K562 (cell line): ENCODE results near the gene DST.

Source experiments
- ATF3 ChIP-seq, 2 experiments: fragments of 450-650 bp in 1 of 2; sonication (generic) in 1 of 2; formaldehyde crosslinking in 1 of 2; IDR thresholded peaks in 1 of 2; conservative IDR thresholded peaks in 1 of 2; 2 replicates each; pipeline versions ENCODE4 v1.6.1 to v1.8.1; 2016 to 2023; ENCODE audit warnings: mild to moderate bottlenecking in 2 of 2, moderate library complexity in 2 of 2, inconsistent platforms in 1 of 2, missing genetic modification reagents in 1 of 2
- BRCA1 ChIP-seq, 2 experiments: fragments of 450-650 bp in 1 of 2; sonication (generic) in 1 of 2; formaldehyde crosslinking in 1 of 2; IDR thresholded peaks; 2 replicates each; pipeline versions ENCODE4 v1.5.0 to v1.6.1; 2017 to 2020; ENCODE audit warnings: mild to moderate bottlenecking in 1 of 2, missing genetic modification reagents in 1 of 2
- CTCF ChIP-seq, 3 experiments: IDR thresholded peaks in 2 of 3; conservative IDR thresholded peaks in 1 of 3; 2 replicates each; pipeline ENCODE4 v1.5.1; 2011 to 2012; ENCODE audit warnings: low read length in 3 of 3, mild to moderate bottlenecking in 3 of 3, control low read depth in 2 of 3, improper control_type of control experiment in 1 of 3, inconsistent platforms in 1 of 3, low read depth in 1 of 3, mixed read lengths in 1 of 3, moderate library complexity in 1 of 3; ENCODE audit not compliant: insufficient read depth in 2 of 3
- ILF3 ChIP-seq: fragments of 450-650 bp; IDR thresholded peaks from 2 replicates; pipeline ENCODE4 v1.6.1; 2018; ENCODE audit warnings: antibody characterized with exemption, mild to moderate bottlenecking, moderate library complexity, borderline replicate concordance
- NFYB ChIP-seq: IDR thresholded peaks from 2 replicates; pipeline ENCODE4 v1.6.1; 2011; ENCODE audit warnings: mild to moderate bottlenecking, moderate library complexity; ENCODE audit not compliant: insufficient read length; ENCODE audit errors: extremely low read depth
- SAFB2 ChIP-seq: fragments of 200-400 bp; formaldehyde crosslinking; IDR thresholded peaks from 2 replicates; pipeline ENCODE4 v1.6.1; 2018; ENCODE audit warnings: borderline replicate concordance, low read length, low read depth, moderate library complexity; ENCODE audit not compliant: severe bottlenecking
- TAF1 ChIP-seq: IDR thresholded peaks from 2 replicates; pipeline ENCODE4 v1.6.1; 2011; ENCODE audit warnings: mild to moderate bottlenecking, low read length, moderate library complexity; ENCODE audit not compliant: insufficient read depth, control insufficient read depth, severe bottlenecking; ENCODE audit errors: extremely low read depth
- YY1 ChIP-seq, 3 experiments: IDR thresholded peaks; 2 replicates each; pipeline ENCODE4 v1.6.1; 2011; ENCODE audit warnings: low read length in 2 of 3, mild to moderate bottlenecking in 2 of 3, moderate library complexity in 2 of 3, borderline replicate concordance in 1 of 3, control low read depth in 1 of 3, low read depth in 1 of 3; ENCODE audit not compliant: insufficient read depth in 3 of 3, insufficient replicate concordance in 2 of 3, control insufficient read depth in 1 of 3, insufficient read length in 1 of 3; ENCODE audit errors: extremely low read depth in 1 of 3

DNA sequence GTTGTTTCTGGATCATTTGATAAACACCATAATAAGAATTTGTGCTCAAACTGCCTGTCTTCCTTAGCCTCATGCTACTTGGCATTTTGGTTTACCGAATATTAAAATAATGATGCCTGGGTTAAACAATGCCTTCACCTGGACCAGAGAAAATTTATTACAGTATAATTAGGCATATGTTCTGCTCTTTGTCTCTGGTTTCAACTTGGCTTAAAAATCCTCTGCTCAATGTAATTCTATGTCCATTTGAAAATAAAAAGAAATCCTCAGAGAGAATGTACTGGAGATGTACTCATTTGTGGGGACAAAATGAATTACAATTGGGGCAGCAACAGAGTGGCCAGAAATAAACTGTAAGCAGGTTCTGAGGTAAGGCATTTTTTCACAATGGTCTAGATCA is 95.0 kb downstream of the DST start:
- TF ChIP-seq BRCA1 (IDR thresholded peaks at IDR 0.05): no peak
- TF ChIP-seq BRCA1 (CRISPR knock-in tag; IDR thresholded peaks at IDR 0.05): no peak
- no peak for TF ChIP-seq SAFB2
- TF ChIP-seq ATF3 (IDR thresholded peaks at IDR 0.05): no peak
- no peak for TF ChIP-seq ATF3 (CRISPR knock-in tag; conservative IDR thresholded peaks at IDR 0.05)
- no peak for TF ChIP-seq CTCF (IDR thresholded peaks at IDR 0.05 in 2 of 3, conservative IDR thresholded peaks at IDR 0.05 in 1 of 3; ENCODE audit: insufficient read depth in 2 of 3, low read depth in 1 of 3, low read length in 3 of 3)
- TF ChIP-seq TAF1: no peak
- no peak for TF ChIP-seq YY1 (IDR thresholded peaks at IDR 0.05; ENCODE audit: borderline replicate concordance in 1 of 3, control insufficient read depth in 1 of 3, extremely low read depth in 1 of 3, insufficient read depth in 3 of 3, insufficient read length in 1 of 3, insufficient replicate concordance in 2 of 3, low read depth in 1 of 3, low read length in 2 of 3)
- no peak for TF ChIP-seq NFYB
- TF ChIP-seq ILF3: no peak
